HG02973 (cell line): ENCODE results near the gene TMEM139.

ENCODE experiments used
- ATAC-seq: cut with Tn5 transposase; IDR thresholded peaks from one replicate; pipeline ENCODE4 v1.9.1; 2021; ENCODE audit warnings: moderate library complexity; ENCODE audit not compliant: unreplicated experiment

Gene TMEM139

DNA sequence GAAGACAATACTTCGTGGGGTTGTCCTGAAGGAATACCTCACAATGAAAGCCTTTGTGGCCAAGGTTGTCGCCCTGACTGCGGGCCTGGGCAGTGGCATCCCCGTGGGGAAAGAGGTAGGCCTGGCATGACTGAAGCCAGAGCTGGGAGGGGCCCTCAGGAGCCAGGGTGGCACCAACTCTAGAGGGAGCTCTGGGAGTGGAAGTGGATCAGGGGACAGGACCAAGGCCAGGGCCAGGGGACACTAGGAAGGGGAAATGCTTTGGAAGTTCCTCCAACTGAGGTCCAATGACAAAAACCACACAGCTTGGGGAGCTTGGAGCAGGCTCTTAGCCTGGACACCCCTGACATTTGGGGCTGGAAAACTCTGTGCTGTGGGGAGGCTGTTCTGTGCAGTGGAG is 37.0 kb downstream of the TMEM139 start:
- ATAC-seq: no peak

DNA sequence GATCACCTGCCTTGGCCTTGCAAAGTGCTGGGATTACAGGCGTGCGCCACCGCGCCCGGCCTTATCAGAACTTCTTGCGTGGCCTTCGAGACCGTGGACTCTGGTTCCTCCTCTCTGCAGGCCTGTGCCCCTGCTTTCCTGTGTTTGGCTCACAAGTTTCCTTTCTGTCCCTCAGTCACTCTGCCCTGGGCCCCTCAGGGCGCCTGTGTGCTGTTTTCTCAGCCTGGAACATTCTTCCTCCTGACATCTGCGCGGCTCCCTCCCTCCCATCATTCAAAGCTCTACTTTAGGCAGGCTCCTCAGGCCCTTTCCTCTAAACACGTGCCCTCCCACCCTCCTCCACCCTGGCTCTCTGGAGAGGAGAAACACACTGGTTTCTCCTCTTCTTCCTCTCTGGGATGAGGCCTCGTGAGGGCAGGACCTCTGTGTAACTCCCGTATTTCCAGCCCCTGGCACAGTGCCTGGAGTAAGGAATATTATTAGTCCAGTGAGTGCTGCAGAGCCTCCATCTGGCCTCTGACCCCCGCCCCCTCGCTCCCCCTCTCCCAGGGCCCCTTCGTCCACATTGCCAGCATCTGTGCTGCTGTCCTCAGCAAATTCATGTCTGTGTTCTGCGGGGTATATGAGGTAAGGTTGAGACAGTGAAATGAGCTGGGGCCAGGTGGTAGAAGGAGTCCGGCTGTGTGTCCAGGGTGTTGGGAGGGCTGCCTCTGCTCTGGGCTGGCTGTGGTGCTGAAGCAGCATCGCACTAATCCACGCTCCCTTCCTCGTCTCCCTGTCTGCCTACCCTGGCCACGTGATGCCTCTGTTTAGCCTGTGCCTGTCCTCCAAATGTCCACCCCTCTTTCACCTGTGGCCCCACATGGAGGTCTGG is 38.2 kb downstream of the TMEM139 start:
- ATAC-seq: no peak

GRCh38 chr7:143323653-143324052 is 38.9 kb downstream of the TMEM139 start:
- no peak for ATAC-seq

DNA sequence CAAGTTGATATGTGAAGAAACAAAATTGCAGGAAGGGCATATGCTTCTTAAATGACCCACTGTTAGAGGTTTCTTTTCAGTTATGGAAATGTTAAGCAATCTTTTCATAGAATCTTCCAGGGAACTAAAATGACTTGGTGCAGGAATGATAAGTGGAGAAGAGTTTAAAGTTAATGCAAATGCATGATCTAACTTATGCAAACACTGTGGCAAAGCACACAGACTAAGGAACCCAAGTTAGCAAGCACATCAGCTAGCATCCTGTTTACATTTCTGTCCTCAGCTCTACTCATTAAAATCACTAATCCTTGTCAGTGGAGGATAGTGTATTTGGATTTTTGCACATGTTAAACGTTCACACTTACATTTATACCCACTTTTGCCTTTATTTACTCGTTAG is 40.5 kb downstream of the TMEM139 start:
- ATAC-seq: peak; percentile 42

DNA sequence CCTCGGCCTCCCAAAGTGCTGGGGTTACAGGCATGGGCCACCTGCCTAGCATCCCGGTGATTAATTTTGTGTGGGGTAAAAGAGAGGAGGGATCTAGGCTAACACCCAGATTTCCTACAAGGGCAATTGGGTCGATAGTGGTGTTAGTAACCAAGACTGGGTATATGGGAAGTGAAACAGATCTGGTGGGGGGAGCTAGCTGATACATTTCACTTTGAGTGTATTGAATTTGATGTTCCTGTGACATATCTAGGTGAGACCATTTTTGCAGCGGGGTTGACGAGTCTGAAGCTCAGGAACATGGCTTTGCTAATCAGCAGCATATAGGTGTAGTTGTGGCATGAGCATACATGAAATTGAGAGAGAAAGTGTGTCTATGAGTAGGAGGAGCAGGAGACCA is 43.1 kb downstream of the TMEM139 start:
- ATAC-seq: peak; percentile 68

DNA sequence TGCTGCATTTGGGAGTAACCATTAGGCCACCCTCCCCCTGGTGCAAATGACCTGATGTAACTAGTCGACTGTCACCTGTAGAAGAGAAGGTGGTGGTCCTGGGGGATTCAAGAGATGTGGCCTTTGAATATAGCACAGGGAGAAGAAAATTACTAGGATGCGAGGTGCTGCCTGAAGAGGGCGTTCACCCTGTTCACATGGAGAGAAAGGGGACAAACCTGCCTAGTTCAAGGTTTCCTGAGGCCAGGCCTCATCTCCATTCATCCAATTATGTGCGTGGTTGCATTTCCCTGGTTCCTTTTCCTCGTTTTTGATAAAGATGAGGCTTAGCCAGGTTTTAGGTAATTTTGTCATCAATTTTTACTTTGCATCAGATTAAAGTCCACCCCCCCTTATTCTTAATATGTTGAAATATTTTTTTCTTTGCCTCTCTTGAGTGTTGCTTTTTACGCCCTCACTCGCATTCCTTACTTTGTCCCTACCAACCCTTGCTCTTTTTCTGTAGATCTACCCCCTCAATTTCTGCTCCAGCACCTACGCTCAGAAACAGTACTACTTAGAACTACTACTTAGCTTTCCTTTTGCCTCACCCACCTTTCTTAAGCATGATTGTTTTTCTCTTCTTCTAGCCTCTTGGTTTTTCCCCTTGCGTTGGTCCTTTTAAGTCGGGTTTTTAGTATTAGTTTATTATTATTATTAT is 44.9 kb downstream of the TMEM139 start:
- ATAC-seq: no peak

DNA sequence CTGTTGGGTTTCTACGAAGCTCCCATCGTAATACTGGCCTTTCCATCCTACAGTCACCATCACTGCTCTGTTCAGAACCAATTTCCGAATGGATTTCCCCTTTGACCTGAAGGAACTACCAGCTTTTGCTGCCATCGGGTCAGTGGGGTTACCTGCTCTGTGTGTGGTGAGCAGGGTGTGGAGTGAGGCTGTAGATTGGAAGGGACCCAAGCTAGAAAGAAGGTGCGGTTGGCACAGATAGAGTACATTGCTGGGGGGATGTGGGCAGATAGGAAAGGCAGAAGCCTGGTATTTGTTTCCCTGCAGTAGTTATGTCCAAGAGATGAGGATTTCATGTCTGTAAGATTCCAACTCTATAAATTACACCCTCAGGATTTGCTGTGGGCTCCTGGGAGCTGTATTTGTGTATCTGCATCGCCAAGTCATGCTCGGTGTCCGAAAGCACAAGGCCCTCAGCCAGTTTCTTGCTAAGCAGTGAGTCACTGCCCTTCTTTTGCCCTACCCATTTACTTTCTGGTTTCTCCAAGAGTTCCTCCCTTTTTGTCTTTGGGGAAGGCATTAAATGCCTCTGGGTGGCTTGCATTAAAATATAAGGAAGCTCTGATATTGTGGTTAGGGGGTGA is 46.5 kb downstream of the TMEM139 start:
- no peak for ATAC-seq

DNA sequence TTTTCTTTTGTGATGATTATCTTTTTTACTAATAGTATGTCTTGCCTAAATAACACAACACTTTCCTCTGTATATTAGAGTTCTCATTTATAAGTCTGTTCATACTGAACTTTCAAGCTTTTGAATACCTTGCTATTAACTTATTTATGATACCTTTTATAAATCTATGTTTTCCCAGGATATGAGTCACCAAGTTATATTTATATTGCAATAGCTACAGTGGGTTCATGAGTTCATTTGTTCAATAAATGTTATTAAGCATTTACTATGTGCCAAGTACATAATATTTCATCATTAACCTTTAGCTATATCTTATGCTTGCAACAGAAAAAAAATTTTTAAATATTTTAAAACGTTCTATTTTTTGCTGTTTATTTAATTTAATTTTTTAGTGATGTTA is 49.5 kb downstream of the TMEM139 start:
- no peak for ATAC-seq

GRCh38 chr7:143337216-143337615 is 52.5 kb downstream of the TMEM139 start:
- ATAC-seq: no peak
